Measurements from ENCODE around the gene ACAT2.
"Not testable (repeated sequence)": the region's sequence is repeated elsewhere in the genome, so short reads cannot be mapped to it uniquely, and the experiment has no call there.

ACAT2 gene

GRCh38 chr6:159821726-159822125 lies 59.9 kb downstream of the ACAT2 start:
- no peak overlapping the region for H3K4me3 ChIP-seq (ENCODE audit: control insufficient read depth, low read depth, low read length)

GRCh38 chr6:159823953-159824352 lies 62.1 kb downstream of the ACAT2 start:
- H3K4me3 ChIP-seq (ENCODE audit: control insufficient read depth, low read depth, low read length) = no peak overlapping the region
- DNase-seq (ENCODE audit: low read depth) = no peak
- TF ChIP-seq CTCF (conservative IDR thresholded peaks at IDR 0.05; ENCODE audit: control insufficient read depth, insufficient read depth, low read depth, low read length) = no peak

More at GRCh38 chr6:159821726-159822125, 59.9 kb downstream of the ACAT2 start:
- TF ChIP-seq CTCF (conservative IDR thresholded peaks at IDR 0.05; ENCODE audit: control insufficient read depth, insufficient read depth, low read depth, low read length) = no peak
- no peak for DNase-seq (ENCODE audit: low read depth)

GRCh38 chr6:159824690-159825089 lies 62.8 kb downstream of the ACAT2 start:
- DNase-seq (ENCODE audit: low read depth); H3K4me3 ChIP-seq (ENCODE audit: control insufficient read depth, low read depth, low read length): not testable (repeated sequence)

- DNase-seq (ENCODE audit: low read depth) = no peak
- TF ChIP-seq CTCF (conservative IDR thresholded peaks at IDR 0.05; ENCODE audit: control insufficient read depth, insufficient read depth, low read depth, low read length) = no peak
- H3K4me3 ChIP-seq (ENCODE audit: control insufficient read depth, low read depth, low read length) = no peak overlapping the region
Observed at GRCh38 chr6:159826004-159826403, 64.2 kb downstream of the ACAT2 start.

GRCh38 chr6:159826968-159827647 lies 65.3 kb downstream of the ACAT2 start:
- no peak for DNase-seq (ENCODE audit: low read depth)
- TF ChIP-seq CTCF (conservative IDR thresholded peaks at IDR 0.05; ENCODE audit: control insufficient read depth, insufficient read depth, low read depth, low read length) = no peak
- no peak overlapping the region for H3K4me3 ChIP-seq (ENCODE audit: control insufficient read depth, low read depth, low read length)

- peak; percentile 22 for DNase-seq (ENCODE audit: low read depth)
- TF ChIP-seq CTCF (conservative IDR thresholded peaks at IDR 0.05; ENCODE audit: control insufficient read depth, insufficient read depth, low read depth, low read length) = no peak
Observed at GRCh38 chr6:159828074-159828473, 66.2 kb downstream of the ACAT2 start.

More at GRCh38 chr6:159828074-159828473, 66.2 kb downstream of the ACAT2 start:
- no peak overlapping the region for H3K4me3 ChIP-seq (ENCODE audit: control insufficient read depth, low read depth, low read length)
